ENCODE results near the gene MAPKAP1.

Gene MAPKAP1

DNA sequence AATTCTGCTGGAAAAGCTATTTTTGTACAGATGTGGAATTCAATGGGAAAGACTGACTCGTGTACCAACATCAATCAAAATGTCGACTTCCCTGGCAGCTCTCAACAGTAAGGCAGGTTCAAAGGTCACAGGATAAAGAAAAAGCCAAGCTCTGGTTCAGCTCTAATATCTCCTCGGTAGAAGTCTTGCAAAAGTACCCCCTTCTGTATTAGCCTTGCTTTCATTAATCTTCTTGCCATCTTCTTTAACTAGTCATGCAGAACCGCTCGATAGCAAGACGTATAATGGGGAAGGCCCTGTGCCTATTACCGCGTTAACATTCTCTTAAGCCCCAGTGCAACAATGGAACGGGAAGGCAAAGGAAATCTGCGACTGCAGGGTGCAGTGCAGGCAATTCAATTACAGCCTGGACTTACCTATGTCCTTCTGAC, 244.1 kb downstream of the MAPKAP1 start:
- peak; percentile 53 for DNase-seq (ENCODE audit: low read depth)

GRCh38 chr9:125461636-125462190, 245.3 kb downstream of the MAPKAP1 start:
- TF ChIP-seq, protein P1, sequence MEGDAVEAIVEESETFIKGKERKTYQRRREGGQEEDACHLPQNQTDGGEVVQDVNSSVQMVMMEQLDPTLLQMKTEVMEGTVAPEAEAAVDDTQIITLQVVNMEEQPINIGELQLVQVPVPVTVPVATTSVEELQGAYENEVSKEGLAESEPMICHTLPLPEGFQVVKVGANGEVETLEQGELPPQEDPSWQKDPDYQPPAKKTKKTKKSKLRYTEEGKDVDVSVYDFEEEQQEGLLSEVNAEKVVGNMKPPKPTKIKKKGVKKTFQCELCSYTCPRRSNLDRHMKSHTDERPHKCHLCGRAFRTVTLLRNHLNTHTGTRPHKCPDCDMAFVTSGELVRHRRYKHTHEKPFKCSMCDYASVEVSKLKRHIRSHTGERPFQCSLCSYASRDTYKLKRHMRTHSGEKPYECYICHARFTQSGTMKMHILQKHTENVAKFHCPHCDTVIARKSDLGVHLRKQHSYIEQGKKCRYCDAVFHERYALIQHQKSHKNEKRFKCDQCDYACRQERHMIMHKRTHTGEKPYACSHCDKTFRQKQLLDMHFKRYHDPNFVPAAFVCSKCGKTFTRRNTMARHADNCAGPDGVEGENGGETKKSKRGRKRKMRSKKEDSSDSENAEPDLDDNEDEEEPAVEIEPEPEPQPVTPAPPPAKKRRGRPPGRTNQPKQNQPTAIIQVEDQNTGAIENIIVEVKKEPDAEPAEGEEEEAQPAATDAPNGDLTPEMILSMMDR (IDR thresholded peaks at IDR 0.05; ENCODE audit: low read length, missing control alignments) = no peak
- no peak overlapping the region for H3K4me3 ChIP-seq (replicated peaks; ENCODE audit: low read depth, low read length)
- DNase-seq (ENCODE audit: low read depth) = no peak

More for the DNA sequence above, 244.1 kb downstream of the MAPKAP1 start:
- TF ChIP-seq, protein P1 (IDR thresholded peaks at IDR 0.05; ENCODE audit: low read length, missing control alignments) = no peak
- H3K4me3 ChIP-seq (replicated peaks; ENCODE audit: low read depth, low read length) = no peak overlapping the region

DNA sequence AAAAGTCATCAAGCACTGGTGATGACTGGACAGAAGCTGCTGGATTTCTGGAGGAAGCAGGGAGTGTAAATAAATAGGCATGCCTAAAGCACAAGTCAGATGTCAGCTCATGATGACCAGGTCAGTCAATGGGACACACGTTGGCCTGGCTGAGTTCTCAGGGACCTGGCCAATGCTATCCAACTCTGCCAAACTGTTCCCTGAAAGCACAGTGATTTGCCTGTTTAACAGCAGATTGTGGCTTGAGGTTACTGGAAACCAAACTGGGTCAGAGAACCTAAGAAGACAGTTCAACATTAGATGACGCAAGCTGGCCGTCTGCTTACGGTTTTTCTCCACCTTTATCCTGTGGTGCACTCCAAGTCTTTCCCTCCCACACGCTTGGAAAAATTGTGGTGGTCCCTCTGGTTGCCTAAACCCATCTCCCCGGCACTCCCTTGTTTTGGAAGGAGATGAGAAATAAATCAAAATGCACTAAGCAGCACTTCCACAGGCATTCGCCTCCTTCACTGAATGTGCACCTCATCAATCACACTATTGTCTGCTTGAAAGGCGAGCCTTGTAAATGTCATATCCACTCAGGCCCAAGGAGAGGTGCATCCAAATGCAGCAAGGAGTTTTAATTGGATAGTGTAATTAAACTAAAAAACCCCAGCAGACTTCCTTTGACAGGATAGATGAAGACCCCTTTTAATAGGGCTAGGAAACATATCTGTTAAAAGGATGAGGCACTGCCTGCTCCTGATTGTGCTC, 245.9 kb downstream of the MAPKAP1 start:
- H3K4me3 ChIP-seq (replicated peaks; ENCODE audit: low read depth, low read length) = no peak overlapping the region
- TF ChIP-seq, protein P1 (IDR thresholded peaks at IDR 0.05; ENCODE audit: low read length, missing control alignments) = no peak
- peak; percentile 59 for DNase-seq (ENCODE audit: low read depth)

GRCh38 chr9:125460346-125460745, 246.7 kb downstream of the MAPKAP1 start:
- TF ChIP-seq, protein P1 (IDR thresholded peaks at IDR 0.05; ENCODE audit: low read length, missing control alignments) = no peak
- DNase-seq (ENCODE audit: low read depth) = no peak
- H3K4me3 ChIP-seq (replicated peaks; ENCODE audit: low read depth, low read length) = no peak overlapping the region

GRCh38 chr9:125457357-125457756, 249.7 kb downstream of the MAPKAP1 start:
- DNase-seq (ENCODE audit: low read depth) = no peak

GRCh38 chr9:125455876-125456275, 251.1 kb downstream of the MAPKAP1 start:
- H3K4me3 ChIP-seq (replicated peaks; ENCODE audit: low read depth, low read length) = no peak overlapping the region
- no peak for DNase-seq (ENCODE audit: low read depth)
- TF ChIP-seq, protein P1 (IDR thresholded peaks at IDR 0.05; ENCODE audit: low read length, missing control alignments) = no peak

More at GRCh38 chr9:125457357-125457756, 249.7 kb downstream of the MAPKAP1 start:
- no peak overlapping the region for H3K4me3 ChIP-seq (replicated peaks; ENCODE audit: low read depth, low read length)
- TF ChIP-seq, protein P1 (IDR thresholded peaks at IDR 0.05; ENCODE audit: low read length, missing control alignments) = no peak
